B cell (primary cell): ENCODE measurements around the gene MICU1. TPM values are rescaled to one million over a fixed set of nuclear protein-coding genes. Genes with fewer than 3 reads are reported as not detected.

Experiments used
- ATAC-seq: fragments of 200-7000 bp; cut with Tn5 transposase; one replicate; pipeline ENCODE4 v1.10.0; 2021; ENCODE audit warnings: low read depth, mild to moderate bottlenecking, moderate number of reproducible peaks, moderate library complexity
- CTCF ChIA-PET: fragments of 350-600 bp; sonication (Branson Sonifier 250); formaldehyde crosslinking; loops from one replicate; lab custom pipeline; 2021; ENCODE audit warnings: antibody characterized with exemption, inconsistent platforms; lab: Charles Lee
- POLR2A ChIA-PET: fragments of 350-600 bp; sonication (Branson Sonifier 250); formaldehyde crosslinking; loops from one replicate; lab custom pipeline; 2021; ENCODE audit warnings: antibody characterized with exemption; lab: Charles Lee
- DNase-seq: peaks from one replicate; pipeline ENCODE4 v3.0.0; 2013
- H2AFZ ChIP-seq: 2 replicates; pipeline ENCODE4 v1.6.1; 2012; ENCODE audit warnings: mild to moderate bottlenecking, low read depth, low read length; ENCODE audit not compliant: insufficient read depth, poor library complexity, severe bottlenecking
- H3K27ac ChIP-seq, 2 donors: 1 replicate in 1 of 2; 2 replicates in 1 of 2; pipeline ENCODE4 v1.5.1; 2012 to 2013; ENCODE audit warnings: low read length in 2 of 2, mild to moderate bottlenecking in 2 of 2, moderate library complexity in 1 of 2
- H3K27me3 ChIP-seq, 4 experiments: fragments of 200-600 bp in 1 of 4; sonication (generic) in 1 of 4; replicated peaks in 1 of 4; 1 replicate in 2 of 4; 2 replicates in 2 of 4; pipeline versions ENCODE4 v1.6.1 to v1.7.0; 2013 to 2016; ENCODE audit warnings: low read length in 3 of 4, mild to moderate bottlenecking in 2 of 4, mixed read lengths in 1 of 4, moderate library complexity in 1 of 4; ENCODE audit not compliant: insufficient read depth in 4 of 4, control insufficient read depth in 3 of 4; ENCODE audit errors: control extremely low read depth in 1 of 4
- H3K36me3 ChIP-seq, 2 experiments: replicated peaks in 1 of 2; 1 replicate in 1 of 2; 2 replicates in 1 of 2; pipeline versions ENCODE4 v1.6.1 to v1.7.1; 2013; ENCODE audit warnings: low read length in 1 of 2; ENCODE audit not compliant: insufficient read depth in 2 of 2, control insufficient read depth in 1 of 2; ENCODE audit errors: control extremely low read depth in 1 of 2, extremely low read depth in 1 of 2
- H3K4me1 ChIP-seq, 2 donors: fragments of 200-600 bp in 1 of 2; sonication (generic) in 1 of 2; 1 replicate in 1 of 2; 2 replicates in 1 of 2; pipeline versions ENCODE4 v1.5.1 to v1.6.1; 2013 to 2017; ENCODE audit warnings: low read length in 2 of 2; ENCODE audit not compliant: control insufficient read depth in 2 of 2, insufficient read depth in 2 of 2
- H3K4me2 ChIP-seq: replicated peaks from 2 replicates; pipeline ENCODE3; 2012; ENCODE audit warnings: mild to moderate bottlenecking, low read depth, low read length; ENCODE audit not compliant: poor library complexity, severe bottlenecking
- H3K4me3 ChIP-seq, 5 experiments: fragments of 200-600 bp in 1 of 5; sonication (generic) in 1 of 5; 1 replicate in 3 of 5; 2 replicates in 2 of 5; pipeline versions ENCODE4 v1.5.1 to v1.7.0; 2011 to 2016; ENCODE audit warnings: low read length in 4 of 5, mild to moderate bottlenecking in 4 of 5, low read depth in 2 of 5, control low read depth in 1 of 5, moderate library complexity in 1 of 5; ENCODE audit not compliant: insufficient read depth in 1 of 5; ENCODE audit errors: control extremely low read depth in 1 of 5, extremely low read depth in 1 of 5
- H3K79me2 ChIP-seq: fragments of 200-600 bp; sonication (generic); one replicate; pipeline ENCODE4 v1.6.0; 2016; ENCODE audit warnings: low read length; ENCODE audit not compliant: control insufficient read depth, insufficient read depth
- H3K9ac ChIP-seq: fragments of 200-600 bp; sonication (generic); 2 replicates; pipeline ENCODE4 v1.6.1; 2017; ENCODE audit warnings: mild to moderate bottlenecking, low read length, moderate library complexity
- H3K9me3 ChIP-seq, 3 donors: one replicate each; pipeline versions ENCODE4 v1.6.1 to v1.7.1; 2013; ENCODE audit warnings: low read length in 2 of 3; ENCODE audit not compliant: control insufficient read depth in 2 of 3, insufficient read depth in 1 of 3; ENCODE audit errors: control extremely low read depth in 1 of 3
- H4K20me1 ChIP-seq: 2 replicates; pipeline ENCODE4 v1.6.0; 2012; ENCODE audit warnings: mild to moderate bottlenecking, low read length; ENCODE audit not compliant: insufficient read depth, control insufficient read depth, poor library complexity, severe bottlenecking
- H3K27ac Mint-ChIP-seq: one replicate; pipeline ENCODE4 v1.8.0; 2021; ENCODE audit warnings: mixed read lengths
- H3K27me3 Mint-ChIP-seq: one replicate; pipeline ENCODE4 v1.8.0; 2021; ENCODE audit warnings: mixed read lengths
- H3K4me1 Mint-ChIP-seq: one replicate; pipeline ENCODE4 v1.8.0; 2021; ENCODE audit warnings: mixed read lengths
- H3K4me3 Mint-ChIP-seq: one replicate; pipeline ENCODE4 v1.8.0; 2021; ENCODE audit warnings: mixed read lengths
- H3K9me3 Mint-ChIP-seq: one replicate; pipeline ENCODE4 v1.8.0; 2022; ENCODE audit warnings: mixed read lengths; ENCODE audit not compliant: insufficient read depth
- CTCF ChIP-seq: fragments of 200-600 bp; IDR thresholded peaks from one replicate; pipeline ENCODE4 v1.8.0; 2022; ENCODE audit warnings: antibody characterized with exemption, mild to moderate bottlenecking
- EZH2 ChIP-seq: IDR thresholded peaks from 2 replicates; pipeline ENCODE4 v1.6.1; 2012; ENCODE audit warnings: borderline replicate concordance, low read depth, mild to moderate bottlenecking, moderate library complexity, low read length; ENCODE audit not compliant: insufficient read depth, poor library complexity, severe bottlenecking
- WGBS: methylation state at CpG from one replicate; pipeline ENCODE4 v1.1.5; 2013; ENCODE audit warnings: missing lambda C conversion rate; ENCODE audit not compliant: insufficient coverage; 5-methylcytosine and 5-hydroxymethylcytosine counted together
- intact Hi-C: fragments of 100-400 bp; cut with micrococcal nuclease; formaldehyde crosslinking; loops from one replicate; pipeline ENCODE4 v1.10.0; 2022
- polyA plus RNA-seq: library from polyadenylated mRNA; depleted of rRNA; stranded (reverse); fragments of >200 nt; gene quantifications from 2 replicates; pipeline ENCODE4 v1.2.3, GENCODE V29; 2012
- total RNA-seq, 2 donors: library from RNA; stranded (reverse); fragments of 120-200 nt in 1 of 2; gene quantifications; 1 replicate in 1 of 2; 2 replicates in 1 of 2; pipeline versions ENCODE4 v1.2.3 to v1.2.4, GENCODE V29; 2013 to 2022

MICU1 gene
- total and polyA plus RNA-seq, 2 donors (not counting 1 experiment from before 2014, with no cell fraction given) = 12.0 to 34.7 TPM

- H3K79me2 ChIP-seq = peaks cover 4% of the 10 kb centered on the region
- H3K9ac ChIP-seq = peak overlapping the region; percentile 73
- intact Hi-C loops = loop anchor here (1.0 kb wide), 6 partner anchors 12 to 101 kb away; partner anchors contain the start of gene DDIT4
- H3K4me3 ChIP-seq = peak overlapping the region in 4 of 5 experiments; percentile 49 to 68 (median 58)
- CTCF ChIA-PET = interaction anchor here (0.8 to 6.8 kb wide), 9 partner anchors 10 to 97 kb away, joined by 3 to 128 read pairs (median 12); partner anchors contain the start of gene DDIT4
- WGBS = under 1% methylated on average over 60 of the region's 60 CpGs
- H4K20me1 ChIP-seq = no peaks in the 10 kb centered on the region
- H3K36me3 ChIP-seq = no peaks in the 10 kb centered on the region
- Mint-ChIP-seq H3K27ac (peak overlapping the region; percentile 99), H3K27me3 (no peaks in the 10 kb centered on the region), H3K4me3 (peak overlapping the region; percentile 88), H3K4me1 (peaks cover 78% of the 10 kb centered on the region), H3K9me3 (no peaks in the 10 kb centered on the region)
- no peaks in the 10 kb centered on the region for H3K9me3 ChIP-seq
- peak overlapping the region; percentile 94 to 95 for H3K27ac ChIP-seq
- TF ChIP-seq CTCF (no peak), EZH2 (no peak)
- ATAC-seq (peak; percentile 65), DNase-seq (peak; percentile 92)
- H2AFZ ChIP-seq = peak overlapping the region; percentile 79
- peaks cover 78 to 91% of the 10 kb centered on the region in 2 donors for H3K4me1 ChIP-seq
- peak overlapping the region; percentile 95 for H3K4me2 ChIP-seq
- no peaks in the 10 kb centered on the region for H3K27me3 ChIP-seq
- POLR2A ChIA-PET = interaction anchor here (0.6 to 6.6 kb wide), 22 partner anchors 9 to 848 kb away, joined by 3 to 140 read pairs (median 8); partner anchors contain the start of genes ANAPC16, ASCC1, DDIT4 and ECD
Measured at GRCh38 chr10:72319416-72320254, 306.2 kb downstream of the MICU1 start.
